Breast epithelium (tissue), 3 donors: Measurements from ENCODE around the gene KLRD1.

Experiments
- POLR2AphosphoS5 ChIP-seq, 3 donors: sonication (generic); formaldehyde crosslinking; IDR thresholded peaks; one replicate each; pipeline ENCODE4 v1.6.1; 2017; ENCODE audit warnings: antibody characterized with exemption in 3 of 3
- TF ChIP-seq, protein P1 (sequence below), 3 donors: fragments of 450-650 bp; IDR thresholded peaks; one replicate each; pipeline ENCODE4 v1.5.1; 2016 to 2017; ENCODE audit warnings: antibody characterized with exemption in 3 of 3, mild to moderate bottlenecking in 3 of 3, moderate library complexity in 3 of 3

- TF ChIP-seq, protein P1, sequence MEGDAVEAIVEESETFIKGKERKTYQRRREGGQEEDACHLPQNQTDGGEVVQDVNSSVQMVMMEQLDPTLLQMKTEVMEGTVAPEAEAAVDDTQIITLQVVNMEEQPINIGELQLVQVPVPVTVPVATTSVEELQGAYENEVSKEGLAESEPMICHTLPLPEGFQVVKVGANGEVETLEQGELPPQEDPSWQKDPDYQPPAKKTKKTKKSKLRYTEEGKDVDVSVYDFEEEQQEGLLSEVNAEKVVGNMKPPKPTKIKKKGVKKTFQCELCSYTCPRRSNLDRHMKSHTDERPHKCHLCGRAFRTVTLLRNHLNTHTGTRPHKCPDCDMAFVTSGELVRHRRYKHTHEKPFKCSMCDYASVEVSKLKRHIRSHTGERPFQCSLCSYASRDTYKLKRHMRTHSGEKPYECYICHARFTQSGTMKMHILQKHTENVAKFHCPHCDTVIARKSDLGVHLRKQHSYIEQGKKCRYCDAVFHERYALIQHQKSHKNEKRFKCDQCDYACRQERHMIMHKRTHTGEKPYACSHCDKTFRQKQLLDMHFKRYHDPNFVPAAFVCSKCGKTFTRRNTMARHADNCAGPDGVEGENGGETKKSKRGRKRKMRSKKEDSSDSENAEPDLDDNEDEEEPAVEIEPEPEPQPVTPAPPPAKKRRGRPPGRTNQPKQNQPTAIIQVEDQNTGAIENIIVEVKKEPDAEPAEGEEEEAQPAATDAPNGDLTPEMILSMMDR (IDR thresholded peaks at IDR 0.05): no peak
- TF ChIP-seq POLR2AphosphoS5 (IDR thresholded peaks at IDR 0.05): no peak
These were observed 21.8 kb upstream of the KLRD1 start for GRCh38 chr12:10285919-10286318.
